IMR-90 (cell line): Measurements from ENCODE around the gene SHC4. TPM values are rescaled to one million over a fixed set of nuclear protein-coding genes. Genes with fewer than 3 reads are reported as not detected.
A peak's percentile ranks its signal among the peaks of the same experiment; 100 is the strongest.

Experiments used
- ATAC-seq: fragments of 200-7000 bp; cut with Tn5 transposase; 2 replicates; pipeline ENCODE4 v1.9.1; 2020; ENCODE audit warnings: low read depth, mild to moderate bottlenecking, moderate library complexity
- BruUV-seq: library from RNA; stranded (reverse); fragments of 400-500 nt; replicated peaks from 2 replicates; lab custom pipeline; 2021; lab: Mats Ljungman, UMichigan
- CTCF ChIA-PET: fragments of 300-600 bp; formaldehyde crosslinking; extraction: SDS; loops from one replicate; lab custom pipeline; 2021; ENCODE audit warnings: antibody characterized with exemption; lab: Yijun Ruan, JAX
- POLR2A ChIA-PET: fragments of 300-600 bp; sonication (Branson Sonifier 250); formaldehyde crosslinking; loops from one replicate; lab custom pipeline; 2022; ENCODE audit warnings: antibody characterized with exemption; ENCODE audit not compliant: unreplicated experiment; lab: Charles Lee
- DNase-seq: peaks from one replicate; pipeline ENCODE4 v3.0.0; 2013
- H2AFZ ChIP-seq: replicated peaks from 2 replicates; pipeline ENCODE3; 2013; ENCODE audit warnings: low read length, mild to moderate bottlenecking; ENCODE audit not compliant: poor library complexity
- H2AK5ac ChIP-seq: 2 replicates; pipeline ENCODE4 v1.6.1; 2013; ENCODE audit warnings: low read depth, low read length, inconsistent platforms
- H2AK9ac ChIP-seq: replicated peaks from 2 replicates; pipeline ENCODE3; 2013; ENCODE audit warnings: mild to moderate bottlenecking, low read depth, low read length, moderate library complexity; ENCODE audit not compliant: poor library complexity
- H2BK120ac ChIP-seq: 2 replicates; pipeline ENCODE4 v1.6.1; 2013; ENCODE audit warnings: low read depth, low read length, inconsistent platforms
- H2BK15ac ChIP-seq: 3 replicates; pipeline ENCODE4 v1.6.1; 2013; ENCODE audit warnings: low read depth, low read length, inconsistent platforms
- H2BK20ac ChIP-seq: 2 replicates; pipeline ENCODE4 v1.6.1; 2013; ENCODE audit warnings: low read depth, mild to moderate bottlenecking, inconsistent platforms, low read length, moderate library complexity
- H2BK5ac ChIP-seq: 2 replicates; pipeline ENCODE4 v1.6.1; 2013; ENCODE audit warnings: mild to moderate bottlenecking, low read depth, low read length, inconsistent platforms; ENCODE audit not compliant: poor library complexity, severe bottlenecking
- H3K14ac ChIP-seq: replicated peaks from 2 replicates; pipeline ENCODE4 v1.6.1; 2013; ENCODE audit warnings: low read depth, low read length, inconsistent platforms
- H3K18ac ChIP-seq: 2 replicates; pipeline ENCODE4 v1.6.1; 2013; ENCODE audit warnings: low read depth, low read length, control low read depth
- H3K23ac ChIP-seq: 2 replicates; pipeline ENCODE4 v1.6.1; 2013; ENCODE audit warnings: low read depth, low read length, inconsistent platforms
- H3K27ac ChIP-seq: 2 replicates; pipeline ENCODE4 v1.5.1; 2013; ENCODE audit warnings: mild to moderate bottlenecking, control low read depth, low read length; ENCODE audit not compliant: insufficient read depth
- H3K27me3 ChIP-seq: 2 replicates; pipeline ENCODE4 v1.6.1; 2013; ENCODE audit warnings: low read length; ENCODE audit not compliant: control insufficient read depth, insufficient read depth
- H3K36me3 ChIP-seq: 2 replicates; pipeline ENCODE4 v1.6.1; 2013; ENCODE audit warnings: low read length, mixed read lengths; ENCODE audit not compliant: control insufficient read depth, insufficient read depth
- H3K4ac ChIP-seq: 2 replicates; pipeline ENCODE4 v1.6.1; 2013; ENCODE audit warnings: low read depth, low read length, inconsistent platforms
- H3K4me1 ChIP-seq: 2 replicates; pipeline ENCODE4 v1.6.1; 2013; ENCODE audit warnings: low read length, mixed read lengths; ENCODE audit not compliant: control insufficient read depth, insufficient read depth
- H3K4me2 ChIP-seq: 2 replicates; pipeline ENCODE4 v1.6.1; 2013; ENCODE audit warnings: low read depth, mild to moderate bottlenecking, control low read depth, low read length, moderate library complexity
- H3K4me3 ChIP-seq: 2 replicates; pipeline ENCODE4 v1.5.1; 2013; ENCODE audit warnings: low read depth, mild to moderate bottlenecking, control low read depth, low read length, moderate library complexity; ENCODE audit not compliant: insufficient read depth
- H3K56ac ChIP-seq: 2 replicates; pipeline ENCODE4 v1.6.1; 2013; ENCODE audit warnings: low read length, inconsistent platforms; ENCODE audit not compliant: insufficient read depth; ENCODE audit errors: extremely low read depth
- H3K79me1 ChIP-seq, 2 experiments: 2 replicates each; pipeline ENCODE4 v1.6.1; 2013; ENCODE audit warnings: low read length in 2 of 2, inconsistent platforms in 1 of 2, low read depth in 1 of 2
- H3K9ac ChIP-seq: 2 replicates; pipeline ENCODE4 v1.6.1; 2013; ENCODE audit warnings: low read depth, low read length, control low read depth
- H3K9me1 ChIP-seq: 2 replicates; pipeline ENCODE4 v1.6.1; 2013; ENCODE audit warnings: low read length, inconsistent platforms; ENCODE audit not compliant: insufficient read depth
- H3K9me3 ChIP-seq: 2 replicates; pipeline ENCODE4 v1.6.1; 2013; ENCODE audit warnings: low read length; ENCODE audit not compliant: control insufficient read depth, insufficient read depth
- H4K20me1 ChIP-seq: 2 replicates; pipeline ENCODE4 v1.6.1; 2013; ENCODE audit warnings: low read length, inconsistent platforms; ENCODE audit not compliant: insufficient read depth
- H4K5ac ChIP-seq: 2 replicates; pipeline ENCODE4 v1.6.1; 2013; ENCODE audit warnings: mild to moderate bottlenecking, low read depth, low read length, control low read depth
- H4K8ac ChIP-seq, 2 experiments: 2 replicates each; pipeline ENCODE4 v1.6.1; 2013; ENCODE audit warnings: low read depth in 2 of 2, low read length in 2 of 2, control low read depth in 1 of 2, inconsistent platforms in 1 of 2
- H4K91ac ChIP-seq: 2 replicates; pipeline ENCODE4 v1.6.1; 2013; ENCODE audit warnings: low read depth, low read length, inconsistent platforms; ENCODE audit not compliant: insufficient read depth
- BHLHE40 ChIP-seq: fragments of 150-350 bp; IDR thresholded peaks from 2 replicates; pipeline ENCODE4 v1.6.1; 2016; ENCODE audit warnings: mild to moderate bottlenecking, low read depth, low read length
- CEBPB ChIP-seq: IDR thresholded peaks from 2 replicates; pipeline ENCODE4 v1.6.1; 2012; ENCODE audit warnings: low read depth, low read length, improper control_type of control experiment
- CHD1 ChIP-seq: IDR thresholded peaks from 2 replicates; pipeline ENCODE4 v1.6.1; 2012; ENCODE audit warnings: low read depth, low read length, improper control_type of control experiment
- CTCF ChIP-seq: conservative IDR thresholded peaks from 2 replicates; pipeline ENCODE4 v1.5.1; 2012; ENCODE audit warnings: mild to moderate bottlenecking, low read depth, low read length, improper control_type of control experiment
- ELK1 ChIP-seq: fragments of 150-350 bp; IDR thresholded peaks from 2 replicates; pipeline ENCODE4 v1.6.1; 2016; ENCODE audit warnings: low read depth, mild to moderate bottlenecking, low read length, moderate library complexity, borderline replicate concordance
- FOS ChIP-seq: fragments of 150-350 bp; IDR thresholded peaks from 2 replicates; pipeline ENCODE4 v1.6.1; 2016; ENCODE audit warnings: low read depth, low read length
- MAFK ChIP-seq: IDR thresholded peaks from 2 replicates; pipeline ENCODE4 v1.6.1; 2012; ENCODE audit warnings: low read depth, low read length, improper control_type of control experiment
- MAZ ChIP-seq: IDR thresholded peaks from 2 replicates; pipeline ENCODE4 v1.6.1; 2012; ENCODE audit warnings: low read depth, mild to moderate bottlenecking, low read length, improper control_type of control experiment, moderate library complexity, borderline replicate concordance
- MXI1 ChIP-seq: IDR thresholded peaks from 2 replicates; pipeline ENCODE4 v1.6.1; 2012; ENCODE audit warnings: low read depth, mild to moderate bottlenecking, low read length, moderate library complexity, borderline replicate concordance
- NFE2L2 ChIP-seq: fragments of 150-350 bp; IDR thresholded peaks from 2 replicates; pipeline ENCODE4 v1.6.1; 2016; ENCODE audit warnings: low read depth, mild to moderate bottlenecking, low read length
- POLR2A ChIP-seq: IDR thresholded peaks from 2 replicates; pipeline ENCODE4 v1.6.1; 2012; ENCODE audit warnings: mild to moderate bottlenecking, low read depth, low read length
- RAD21 ChIP-seq: IDR thresholded peaks from 2 replicates; pipeline ENCODE4 v1.6.1; 2012; ENCODE audit warnings: low read length, improper control_type of control experiment
- RCOR1 ChIP-seq: IDR thresholded peaks from 2 replicates; pipeline ENCODE4 v1.6.1; 2012; ENCODE audit warnings: mild to moderate bottlenecking, low read length, improper control_type of control experiment; ENCODE audit not compliant: insufficient replicate concordance
- SMC3 ChIP-seq: fragments of 150-350 bp; IDR thresholded peaks from 2 replicates; pipeline ENCODE4 v1.6.1; 2016; ENCODE audit warnings: low read depth, mild to moderate bottlenecking, antibody characterized with exemption, low read length, moderate library complexity
- USF2 ChIP-seq: fragments of 150-350 bp; IDR thresholded peaks from 2 replicates; pipeline ENCODE4 v1.6.1; 2017; ENCODE audit warnings: mild to moderate bottlenecking, antibody characterized with exemption, low read length, low read depth
- WGBS, 2 experiments: methylation state at CpG; one replicate each; pipeline versions ENCODE4 v1.1.5 to v1.1.7; 2013; ENCODE audit warnings: missing lambda C conversion rate in 2 of 2; ENCODE audit not compliant: insufficient read length in 1 of 2; ENCODE audit errors: extremely low coverage in 2 of 2; 5-methylcytosine and 5-hydroxymethylcytosine counted together
- dilution Hi-C: fragments of 300-500 bp; cut with HindIII; formaldehyde crosslinking; loops from one replicate; pipeline ENCODE4 v1.14.3; 2018; ENCODE audit warnings: low sequenced_read_pairs; ENCODE audit not compliant: unreplicated experiment
- in situ Hi-C: fragments of 300-500 bp; cut with MboI; formaldehyde crosslinking; loops from 3 replicates; pipeline ENCODE4 v1.14.3; 2019; ENCODE audit warnings: low sequenced_read_pairs, inconsistent platforms, mixed read lengths
- intact Hi-C: fragments of 100-400 bp; cut with micrococcal nuclease; formaldehyde crosslinking; loops from 2 replicates; pipeline ENCODE4 v1.10.0; 2022
- polyA plus RNA-seq, 3 experiments: library from polyadenylated mRNA; depleted of rRNA; stranded (reverse); fragments of >200 nt; gene quantifications; 2 replicates each; pipeline ENCODE4 v1.2.3, GENCODE V29; 2012; ENCODE audit warnings: low replicate concordance in 1 of 3
- total RNA-seq: library from RNA; depleted of rRNA; stranded (reverse); fragments of >200 nt; gene quantifications from 2 replicates; pipeline ENCODE4 v1.2.3, GENCODE V29; 2012

Gene SHC4
- total and polyA plus RNA-seq, 2 of the 4 experiments (the other 2 are of a cell fraction) = 0.91 to 2.7 TPM

- Histone ChIP-seq H3K14ac (peak overlapping the region; percentile 34; the same call in 1 of the 2 replicates), H2BK20ac (no peak overlapping the region), H2AK5ac (no peak overlapping the region; the same call in 1 of the 2 replicates), H3K18ac (no peak overlapping the region), H4K5ac (no peak overlapping the region; the same call in 1 of the 2 replicates), H3K23ac (peak overlapping the region; percentile 49), H4K91ac (no peak overlapping the region), H4K8ac (no peak overlapping the region), H4K20me1 (peaks cover 3% of the 10 kb centered on the region; the same call in 1 of the 2 replicates), H2BK5ac (peak overlapping the region; percentile 40), H2AFZ (no peak overlapping the region), H3K9me1 (peaks cover 8% of the 10 kb centered on the region; the same call in 1 of the 2 replicates), H3K27ac (no peak overlapping the region), H2BK120ac (no peak overlapping the region), H3K36me3 (no peaks in the 10 kb centered on the region), H3K4me2 (peak overlapping the region; percentile 84), H3K4ac (no peak overlapping the region; the same call in 1 of the 2 replicates), H3K27me3 (no peaks in the 10 kb centered on the region), H3K79me1 (peaks cover 7 to 36% of the 10 kb centered on the region in 2 experiments), H3K4me1 (peaks cover 7% of the 10 kb centered on the region; the same call in 1 of the 2 replicates), H3K9ac (peak overlapping the region; percentile 6; the same call in 1 of the 2 replicates), H2BK15ac (no peak overlapping the region), H3K9me3 (no peaks in the 10 kb centered on the region), H3K4me3 (peak overlapping the region; percentile 20; the same call in 1 of the 2 replicates), H2AK9ac (no peak overlapping the region), H3K56ac (no peak overlapping the region)
- in situ Hi-C loops = no loop called here
- CTCF ChIA-PET = interaction anchor here (1.0 to 2.1 kb wide), 2 partner anchors 87 to 96 kb away, joined by 3 to 7 read pairs; no protein-coding TSS in a partner anchor
- no CpG with 5 or more reads among the region's 3 CpGs for WGBS, 2 experiments
- no TSS peak for BruUV-seq
- intact Hi-C loops = no loop called here
- ATAC-seq (no peak), DNase-seq (no peak)
- POLR2A ChIA-PET = interaction anchor here (0.6 kb wide), 2 partner anchors 10 to 95 kb away, joined by 3 read pairs; no protein-coding TSS in a partner anchor
- dilution Hi-C loops = no loop called here
- TF ChIP-seq RCOR1 = no peak
- no peak for TF ChIP-seq CTCF
- TF ChIP-seq SMC3 = no peak
- no peak for TF ChIP-seq NFE2L2
- no peak for TF ChIP-seq CHD1
- TF ChIP-seq MXI1 = no peak
- TF ChIP-seq ELK1 = no peak
- TF ChIP-seq FOS = no peak
- no peak for TF ChIP-seq CEBPB
- TF ChIP-seq POLR2A = no peak
- TF ChIP-seq USF2 = no peak
- TF ChIP-seq MAFK = no peak
- TF ChIP-seq MAZ = no peak
- no peak for TF ChIP-seq RAD21
- TF ChIP-seq BHLHE40 = no peak
Measured at GRCh38 chr15:48880070-48880634, 83.6 kb downstream of the SHC4 start.
